Activated CD8-positive, alpha-beta T cell treated with anti-CD3 and anti-CD28 coated beads for 36 hours (primary cell): ENCODE measurements around the gene CEP128. TPM values are rescaled to one million over a fixed set of nuclear protein-coding genes. Genes with fewer than 3 reads are reported as not detected.

Experiments used
- ATAC-seq: fragments of 200-7000 bp; cut with Tn5 transposase; one replicate; pipeline ENCODE4 v1.10.0; 2021; ENCODE audit warnings: mild to moderate bottlenecking, moderate library complexity
- CTCF ChIA-PET: fragments of 350-600 bp; sonication (Branson Sonifier 250); formaldehyde crosslinking; loops from one replicate; lab custom pipeline; 2021; ENCODE audit warnings: antibody characterized with exemption; lab: Charles Lee
- POLR2A ChIA-PET: fragments of 350-600 bp; sonication (Branson Sonifier 250); formaldehyde crosslinking; loops from one replicate; lab custom pipeline; 2021; ENCODE audit warnings: antibody characterized with exemption; lab: Charles Lee
- DNase-seq: peaks from one replicate; pipeline ENCODE4 v3.0.0-alpha.2; 2020
- H3K27ac Mint-ChIP-seq: one replicate; pipeline ENCODE4 v1.8.0; 2021; ENCODE audit warnings: mild to moderate bottlenecking, mixed read lengths
- H3K27me3 Mint-ChIP-seq: one replicate; pipeline ENCODE4 v1.8.0; 2021; ENCODE audit warnings: mixed read lengths
- H3K36me3 Mint-ChIP-seq: one replicate; pipeline ENCODE4 v1.8.0; 2021; ENCODE audit warnings: low read depth, mixed read lengths
- H3K4me1 Mint-ChIP-seq: one replicate; pipeline ENCODE4 v1.8.0; 2021; ENCODE audit warnings: low read depth, mixed read lengths
- H3K4me3 Mint-ChIP-seq: one replicate; pipeline ENCODE4 v1.8.0; 2021; ENCODE audit warnings: mild to moderate bottlenecking, moderate library complexity, mixed read lengths
- H3K9me3 Mint-ChIP-seq: one replicate; pipeline ENCODE4 v1.8.0; 2021; ENCODE audit warnings: mixed read lengths
- CTCF ChIP-seq: fragments of 200-600 bp; IDR thresholded peaks from one replicate; pipeline ENCODE4 v1.8.0; 2022; ENCODE audit warnings: antibody characterized with exemption, mild to moderate bottlenecking
- intact Hi-C: fragments of 100-400 bp; cut with micrococcal nuclease; formaldehyde crosslinking; loops from one replicate; pipeline ENCODE4 v1.10.0; 2022
- total RNA-seq, 2 experiments: library from RNA; stranded (reverse); gene quantifications; one replicate each; pipeline ENCODE4 v1.2.3, GENCODE V29; 2021

Gene CEP128
- total RNA-seq, 2 experiments from 2014 or later = 21.6 to 22.5 TPM

- no peak overlapping the region for H3K4me3 Mint-ChIP-seq
- peaks cover 2% of the 10 kb centered on the region for H3K9me3 Mint-ChIP-seq
- no peak overlapping the region for H3K27ac Mint-ChIP-seq
- intact Hi-C loops = no loop called here
- no peaks in the 10 kb centered on the region for H3K4me1 Mint-ChIP-seq
- ATAC-seq (no peak), DNase-seq (no peak)
- TF ChIP-seq CTCF = no peak
- no peaks in the 10 kb centered on the region for H3K27me3 Mint-ChIP-seq
- POLR2A ChIA-PET = no interaction called here
- CTCF ChIA-PET = no interaction called here
- H3K36me3 Mint-ChIP-seq = no peaks in the 10 kb centered on the region
Observed at GRCh38 chr14:80464531-80465149, 476.9 kb downstream of the CEP128 start.

- intact Hi-C loops = no loop called here
- TF ChIP-seq CTCF = no peak
Observed at GRCh38 chr14:80456209-80456608, 485.3 kb downstream of the CEP128 start.

GRCh38 chr14:80455031-80455430 lies 486.5 kb downstream of the CEP128 start:
- ChIA-PET POLR2A (no interaction called here), CTCF (no interaction called here)
- no peaks in the 10 kb centered on the region for H3K36me3 Mint-ChIP-seq
- peaks cover 10% of the 10 kb centered on the region for H3K9me3 Mint-ChIP-seq
- H3K4me1 Mint-ChIP-seq = no peaks in the 10 kb centered on the region
- H3K4me3 Mint-ChIP-seq = no peak overlapping the region
- no peaks in the 10 kb centered on the region for H3K27me3 Mint-ChIP-seq
- DNase-seq (no peak), ATAC-seq (no peak)
- no peak overlapping the region for H3K27ac Mint-ChIP-seq
- intact Hi-C loops = no loop called here
- no peak for TF ChIP-seq CTCF

More at GRCh38 chr14:80456209-80456608, 485.3 kb downstream of the CEP128 start:
- no peaks in the 10 kb centered on the region for H3K4me1 Mint-ChIP-seq
- ATAC-seq (no peak), DNase-seq (no peak)
- H3K36me3 Mint-ChIP-seq = no peaks in the 10 kb centered on the region
- ChIA-PET CTCF (no interaction called here), POLR2A (no interaction called here)
- H3K27ac Mint-ChIP-seq = no peak overlapping the region
- no peak overlapping the region for H3K4me3 Mint-ChIP-seq
- no peaks in the 10 kb centered on the region for H3K27me3 Mint-ChIP-seq
- H3K9me3 Mint-ChIP-seq = peaks cover 8% of the 10 kb centered on the region

GRCh38 chr14:80448267-80448666 lies 493.3 kb downstream of the CEP128 start:
- no peak for DNase-seq
- intact Hi-C loops = no loop called here
- Mint-ChIP-seq H3K36me3 (no peaks in the 10 kb centered on the region), H3K27ac (no peak overlapping the region), H3K27me3 (no peaks in the 10 kb centered on the region), H3K4me3 (no peak overlapping the region), H3K9me3 (peaks cover 10% of the 10 kb centered on the region), H3K4me1 (no peaks in the 10 kb centered on the region)
- TF ChIP-seq CTCF = no peak
- CTCF ChIA-PET = no interaction called here
- no peak for ATAC-seq
- POLR2A ChIA-PET = no interaction called here

GRCh38 chr14:80447392-80447791 lies 494.1 kb downstream of the CEP128 start:
- no peak overlapping the region for H3K27ac Mint-ChIP-seq
- ATAC-seq = no peak
- no peaks in the 10 kb centered on the region for H3K27me3 Mint-ChIP-seq
- H3K9me3 Mint-ChIP-seq = peaks cover 10% of the 10 kb centered on the region
- no peaks in the 10 kb centered on the region for H3K36me3 Mint-ChIP-seq
- H3K4me3 Mint-ChIP-seq = no peak overlapping the region
- TF ChIP-seq CTCF = no peak
- H3K4me1 Mint-ChIP-seq = no peaks in the 10 kb centered on the region
- POLR2A ChIA-PET = no interaction called here
- DNase-seq = no peak
- intact Hi-C loops = no loop called here
- CTCF ChIA-PET = no interaction called here

Other genes with a start within 250 kb of the CEP128 start
- gene TSHR, start 13.9 kb upstream of the CEP128 start, total RNA-seq = under 1 TPM in 1 of 2 experiments, not detected in 1; 0.31 TPM